Measurements from ENCODE around the gene TAMALIN.
A peak's percentile ranks its signal among the peaks of the same experiment; 100 is the strongest.

Gene TAMALIN

GRCh38 chr12:52032804-52033445 lies 26.2 kb downstream of the TAMALIN start:
- peak; percentile 93 for DNase-seq (ENCODE audit: extremely low spot score, insufficient read length, low read depth)
- peak; percentile 94 for FAIRE-seq

- FAIRE-seq (no peak), DNase-seq (ENCODE audit: extremely low spot score, insufficient read length, low read depth) (no peak)
These were observed 26.8 kb downstream of the TAMALIN start for GRCh38 chr12:52033446-52034140.

DNA sequence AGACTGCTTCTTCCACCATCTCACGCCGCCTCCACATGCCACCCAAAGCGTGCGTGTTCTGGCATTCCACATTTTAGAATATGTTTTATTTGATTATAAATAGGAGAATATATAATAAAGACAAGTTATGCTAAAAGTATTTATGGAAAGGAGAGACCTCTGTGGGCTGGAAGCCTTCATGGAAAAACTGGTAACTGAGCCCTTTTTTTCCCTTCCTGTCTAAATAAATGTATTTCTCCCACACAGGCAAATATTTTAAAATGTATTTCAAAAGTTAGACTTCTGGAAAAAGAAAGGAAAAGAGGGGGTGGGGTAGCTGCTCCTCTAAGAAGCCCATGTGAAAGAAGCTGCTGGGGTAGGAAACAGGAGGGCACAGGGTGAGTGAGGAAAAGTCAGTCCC lies 28.4 kb downstream of the TAMALIN start:
- FAIRE-seq (no peak), DNase-seq (ENCODE audit: extremely low spot score, insufficient read length, low read depth) (no peak)

DNA sequence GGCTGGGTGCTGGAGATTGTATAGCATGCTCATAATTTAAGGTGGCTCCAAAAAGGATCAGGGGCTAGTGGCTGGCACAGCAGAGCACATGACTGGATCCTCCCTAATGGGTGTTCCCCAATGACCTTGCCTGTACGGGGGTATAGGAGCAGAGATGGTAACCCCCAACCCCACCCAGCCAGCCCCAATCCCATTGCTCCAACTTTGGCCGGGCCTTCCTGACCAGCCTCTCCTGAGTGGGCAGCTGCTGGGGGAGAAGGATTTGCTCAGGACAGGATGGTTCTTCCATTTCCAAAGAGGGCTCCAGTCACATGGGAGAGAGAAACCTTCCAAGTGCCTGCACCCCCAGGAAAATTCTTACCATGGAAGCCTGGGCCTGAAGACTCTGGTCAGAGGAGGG lies 29.2 kb downstream of the TAMALIN start:
- no peak for DNase-seq (ENCODE audit: extremely low spot score, insufficient read length, low read depth)
- FAIRE-seq = no peak

DNA sequence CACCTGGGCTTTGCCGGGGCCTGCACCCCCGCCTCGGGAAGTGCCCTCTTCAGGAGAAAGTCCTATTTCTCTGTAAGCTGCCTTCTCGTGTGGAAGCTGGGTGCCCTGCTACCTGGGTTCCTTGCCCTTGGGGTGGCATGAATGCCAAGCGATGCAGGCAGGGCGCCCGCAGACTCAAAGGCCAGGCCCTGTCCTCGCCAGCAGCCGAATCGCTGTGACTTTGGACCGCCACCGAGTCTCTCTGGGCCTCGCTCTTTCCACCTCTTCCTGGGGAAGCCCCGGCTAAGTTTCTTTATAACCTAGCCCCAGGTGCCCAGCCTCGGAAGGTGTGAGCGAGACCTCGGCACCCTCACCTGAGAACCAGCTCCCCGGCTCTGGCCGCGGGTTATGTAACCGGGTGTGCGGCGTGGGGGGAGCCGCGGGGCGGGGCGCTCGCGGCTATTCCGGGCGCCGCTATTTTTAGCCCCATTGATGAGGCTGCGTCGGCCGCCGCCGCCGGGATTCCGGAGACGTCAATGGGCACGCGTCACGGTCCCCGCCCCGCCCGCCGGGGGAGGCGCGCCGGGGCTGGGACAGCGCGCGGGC lies 29.9 kb downstream of the TAMALIN start:
- DNase-seq (ENCODE audit: extremely low spot score, insufficient read length, low read depth) (peak; percentile 51), FAIRE-seq (peak; percentile 60)

DNA sequence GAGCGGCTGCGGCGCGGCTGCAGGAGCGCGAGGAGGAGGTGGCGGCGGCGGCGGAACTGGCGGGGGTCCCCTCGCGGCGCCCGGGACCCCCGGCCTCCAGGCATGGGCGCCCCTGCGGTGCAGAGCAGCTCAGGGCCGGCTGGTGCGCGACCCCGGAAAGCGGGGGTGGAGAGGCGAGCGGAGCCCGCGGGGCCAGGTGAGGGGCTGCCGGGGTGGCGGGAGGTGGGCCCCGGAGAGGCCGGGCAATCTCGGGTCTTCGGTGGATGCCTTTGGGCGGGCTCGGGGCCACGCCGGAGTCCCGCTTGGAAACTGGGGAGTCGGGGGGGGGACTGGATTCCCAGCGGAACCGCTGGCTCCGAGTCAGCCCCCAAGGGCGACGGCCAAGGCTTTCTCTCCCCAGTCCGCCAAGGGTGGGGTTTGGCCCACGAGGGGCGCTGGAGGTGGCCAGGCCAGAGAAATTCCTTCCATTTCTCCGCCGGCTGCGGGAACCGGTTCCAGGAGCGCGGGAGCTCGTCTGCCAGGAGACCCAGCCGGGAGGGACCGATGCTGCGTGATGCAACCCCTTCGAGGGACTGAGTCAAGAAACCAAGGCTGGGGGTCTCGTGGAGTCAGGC lies 30.6 kb downstream of the TAMALIN start:
- FAIRE-seq (no peak), DNase-seq (ENCODE audit: extremely low spot score, insufficient read length, low read depth) (no peak)

GRCh38 chr12:52038447-52038846 lies 31.7 kb downstream of the TAMALIN start:
- FAIRE-seq (no peak), DNase-seq (ENCODE audit: extremely low spot score, insufficient read length, low read depth) (no peak)

GRCh38 chr12:52041035-52041434 lies 34.3 kb downstream of the TAMALIN start:
- FAIRE-seq = no peak
- DNase-seq (ENCODE audit: extremely low spot score, insufficient read length, low read depth) = no peak

GRCh38 chr12:52041695-52042123 lies 35.0 kb downstream of the TAMALIN start:
- no peak for DNase-seq (ENCODE audit: extremely low spot score, insufficient read length, low read depth)
- FAIRE-seq = peak; percentile 62

DNA sequence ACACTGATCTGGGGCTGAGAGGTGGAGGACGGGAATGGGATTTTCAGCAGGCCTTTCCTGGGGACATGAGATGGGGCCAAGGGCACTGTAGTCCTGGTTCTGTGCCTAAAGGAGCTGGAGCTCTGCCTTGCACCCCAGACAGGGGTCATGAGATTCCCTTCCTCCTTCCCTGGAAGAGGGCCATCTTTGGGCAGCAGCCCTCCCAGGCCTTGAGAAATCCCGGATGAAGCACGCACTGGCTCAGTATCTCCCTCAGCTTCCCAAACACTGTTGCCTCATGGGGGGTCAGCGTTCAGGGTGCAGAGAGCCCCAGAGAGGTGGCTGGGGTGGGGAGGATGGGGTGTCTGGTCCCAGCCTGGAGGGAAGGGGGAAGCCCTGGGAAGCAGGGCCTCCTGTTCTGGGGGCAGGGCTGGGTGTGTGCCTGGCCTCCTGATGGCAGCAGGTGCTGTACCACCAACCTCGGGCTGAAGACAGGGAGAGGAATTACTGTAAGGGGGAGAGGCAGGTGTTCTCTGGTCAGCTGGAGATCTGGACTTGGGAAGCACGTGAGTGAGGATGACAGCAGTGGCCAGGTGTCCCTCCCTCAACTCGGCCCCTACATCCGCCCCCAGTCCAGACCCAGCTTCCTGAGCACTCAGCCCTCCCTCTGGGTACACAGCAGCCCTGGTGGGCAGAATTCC lies 36.1 kb downstream of the TAMALIN start:
- DNase-seq (ENCODE audit: extremely low spot score, insufficient read length, low read depth) = no peak
- no peak for FAIRE-seq

DNA sequence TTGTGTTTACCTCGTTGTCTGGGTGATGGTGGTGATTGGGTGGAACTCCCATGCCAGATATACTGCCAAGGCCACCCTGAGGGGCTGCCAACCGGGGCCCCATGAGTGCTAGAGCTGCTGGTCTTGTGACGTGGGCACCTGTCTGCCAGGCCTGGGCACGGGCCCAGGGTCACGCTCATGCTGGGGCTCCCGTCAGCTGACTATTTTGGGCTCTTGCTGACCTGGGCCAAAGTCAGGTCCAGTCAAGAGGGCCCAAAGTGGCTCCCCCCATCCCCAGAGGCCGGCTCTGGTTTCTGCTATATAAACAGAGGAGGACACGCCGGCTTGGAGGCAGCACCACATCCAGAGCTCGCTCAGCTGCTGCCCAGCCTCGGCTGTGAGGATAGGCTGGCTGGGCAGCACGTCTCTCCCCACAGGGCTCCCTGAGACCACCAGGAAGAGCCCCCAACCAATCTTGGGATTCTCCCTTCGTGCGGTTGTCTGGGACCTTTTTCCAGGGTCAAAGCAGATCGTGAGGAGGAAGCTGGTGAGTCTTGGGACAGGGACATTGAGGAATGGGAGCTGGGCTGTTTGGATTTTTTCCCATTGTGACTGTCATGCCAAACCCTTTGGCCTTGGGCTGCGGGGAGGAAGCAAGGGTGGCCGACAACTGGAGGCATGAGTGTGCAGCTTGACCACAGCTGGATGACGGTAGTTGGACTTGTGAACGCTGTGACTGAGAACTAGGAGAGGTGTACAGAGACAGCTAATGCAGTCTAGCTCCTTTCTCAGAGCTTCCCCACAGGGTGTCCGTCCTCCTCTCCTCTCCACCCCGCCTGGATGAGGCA lies 36.9 kb downstream of the TAMALIN start:
- FAIRE-seq (no peak), DNase-seq (ENCODE audit: extremely low spot score, insufficient read length, low read depth) (no peak)

DNA sequence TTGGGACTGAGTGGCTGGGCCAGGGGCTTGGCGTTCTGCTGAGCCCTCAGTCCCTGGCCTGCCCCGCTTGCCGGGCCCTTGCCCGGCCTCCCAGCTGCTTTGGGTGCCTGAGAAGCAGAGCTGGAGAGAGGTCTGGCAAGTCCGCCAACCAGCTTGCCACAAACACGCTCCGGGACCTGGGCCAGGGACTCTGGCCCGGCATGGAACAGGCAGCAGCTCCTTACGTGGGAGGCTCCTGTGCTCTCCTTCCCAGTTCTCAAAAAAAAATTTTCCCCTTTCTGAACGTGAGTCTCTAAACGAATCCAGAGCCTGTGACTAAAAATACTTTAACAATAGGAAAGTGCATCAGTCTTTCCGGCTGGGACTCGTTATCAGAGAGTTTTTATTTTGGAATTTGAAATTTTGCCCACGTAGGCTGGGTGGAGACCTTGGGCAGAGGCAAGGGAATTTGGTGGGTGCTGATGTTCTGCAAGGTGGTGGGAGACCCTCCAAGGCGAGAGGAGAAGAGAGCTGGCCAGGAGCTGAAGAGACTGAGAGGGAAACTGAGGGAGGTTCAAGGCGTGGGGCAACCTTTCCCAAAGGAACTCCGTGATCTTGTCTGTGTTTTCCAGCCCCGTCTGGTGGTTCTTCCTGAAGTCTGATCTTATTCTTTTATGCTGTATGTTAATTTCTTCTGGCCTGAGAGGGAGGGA lies 37.7 kb downstream of the TAMALIN start:
- no peak for DNase-seq (ENCODE audit: extremely low spot score, insufficient read length, low read depth)
- no peak for FAIRE-seq

DNA sequence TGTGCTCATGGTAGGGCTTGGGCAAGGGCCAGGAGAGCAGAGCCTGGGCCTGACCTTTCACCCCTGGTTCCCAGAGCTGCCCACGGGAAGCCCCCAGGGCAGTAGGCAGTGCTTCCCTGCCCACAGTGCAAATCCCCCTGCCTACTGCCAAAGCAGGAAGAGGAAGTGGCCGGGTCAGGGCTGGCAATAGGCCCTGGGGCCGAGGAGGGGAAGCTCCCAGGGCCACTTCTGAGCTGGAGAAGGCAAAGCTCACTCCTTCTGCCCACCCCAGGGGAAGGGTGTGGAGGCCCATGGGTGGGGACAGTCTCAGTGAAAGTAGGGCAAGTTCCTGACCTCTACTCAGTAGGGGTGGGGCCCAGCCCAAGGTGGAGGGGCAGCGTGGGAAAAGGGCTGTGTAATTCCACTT lies 39.1 kb downstream of the TAMALIN start:
- FAIRE-seq (no peak), DNase-seq (ENCODE audit: extremely low spot score, insufficient read length, low read depth) (no peak)

GRCh38 chr12:52046859-52047258 lies 40.1 kb downstream of the TAMALIN start:
- DNase-seq (ENCODE audit: extremely low spot score, insufficient read length, low read depth) (no peak), FAIRE-seq (no peak)

DNA sequence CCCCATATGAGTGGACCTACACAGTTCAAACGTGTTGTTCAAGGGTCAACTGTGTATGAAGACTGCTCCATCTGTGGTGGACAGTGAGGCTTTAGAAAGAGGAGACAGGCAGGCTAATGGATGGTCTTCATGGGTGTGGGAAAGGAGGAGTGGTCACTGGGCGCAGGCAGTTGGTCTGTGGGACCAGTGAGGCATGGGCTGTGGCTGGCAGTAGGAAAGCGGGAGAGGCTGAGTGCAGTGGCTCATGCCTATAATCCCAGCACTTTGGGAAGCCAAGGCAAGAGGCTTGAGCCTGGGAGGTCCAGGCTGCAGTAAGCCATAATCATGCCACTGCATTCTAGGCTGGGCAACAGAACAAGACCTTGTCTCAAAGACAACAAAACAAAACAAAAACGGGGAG lies 42.5 kb downstream of the TAMALIN start:
- DNase-seq (ENCODE audit: extremely low spot score, insufficient read length, low read depth) (no peak), FAIRE-seq (no peak)

DNA sequence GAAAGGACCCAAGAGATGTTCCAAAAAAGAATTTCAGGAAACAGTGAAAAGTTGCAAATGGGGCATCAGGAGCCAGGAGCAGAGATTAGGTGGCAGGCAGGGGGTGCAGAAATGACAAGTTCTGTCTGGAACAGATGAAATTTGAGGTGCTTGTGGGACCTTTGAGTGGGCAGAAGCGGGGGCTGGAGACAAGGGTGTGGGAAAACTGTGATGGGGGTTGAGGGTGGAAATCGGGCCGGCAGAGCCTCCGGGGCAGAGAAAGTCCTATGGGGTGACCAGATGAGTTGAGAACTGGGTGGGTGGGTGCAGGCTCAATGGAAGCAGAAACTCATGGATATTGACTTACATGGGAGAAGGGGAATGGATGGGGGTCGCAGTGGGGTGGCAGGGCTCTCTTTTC lies 42.9 kb downstream of the TAMALIN start:
- DNase-seq (ENCODE audit: extremely low spot score, insufficient read length, low read depth) (no peak), FAIRE-seq (no peak)

GRCh38 chr12:52050116-52050757 lies 43.5 kb downstream of the TAMALIN start:
- FAIRE-seq (no peak), DNase-seq (ENCODE audit: extremely low spot score, insufficient read length, low read depth) (no peak)

DNA sequence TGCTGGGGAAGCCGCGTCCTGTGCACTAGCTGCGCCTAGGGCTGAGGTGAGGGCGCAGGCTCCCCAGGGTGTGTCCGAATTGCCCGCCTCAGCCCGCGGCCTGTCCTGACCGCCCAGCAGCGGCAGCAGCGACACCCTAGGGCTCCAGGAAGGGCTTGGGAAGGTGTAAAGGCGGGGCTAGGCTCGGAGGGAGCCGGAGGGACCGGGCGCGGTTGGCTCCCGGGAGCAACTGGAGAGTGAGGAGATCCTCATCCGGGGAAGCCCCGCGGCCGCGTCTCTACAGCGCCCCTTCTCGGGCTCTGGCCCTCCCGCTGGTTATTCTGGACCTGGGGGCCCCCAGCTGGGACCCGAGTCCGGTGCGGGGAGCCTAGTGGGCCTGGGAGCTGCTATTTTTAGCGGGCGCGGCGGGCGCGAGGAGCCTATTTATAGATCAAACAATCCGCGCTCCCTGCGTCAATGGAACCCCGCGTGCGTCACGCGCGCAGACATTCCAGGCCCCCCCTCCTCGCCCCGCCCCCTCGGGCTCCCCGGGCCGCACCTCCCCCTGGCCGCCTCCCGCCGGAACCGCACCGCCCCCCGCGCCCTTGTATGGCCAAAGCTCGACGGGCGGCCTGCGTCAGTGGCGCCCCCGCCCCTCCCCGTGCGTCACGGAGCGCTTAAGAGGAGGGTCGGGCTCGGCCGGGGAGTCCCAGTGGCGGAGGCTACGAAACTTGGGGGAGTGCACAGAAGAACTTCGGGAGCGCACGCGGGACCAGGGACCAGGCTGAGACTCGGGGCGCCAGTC lies 44.2 kb downstream of the TAMALIN start, which contains the start of gene NR4A1:
NR4A1 (plus strand) TSS at position 685 of the 784 bp plus-strand sequence. CDS start 2,887 bp downstream, outside the sequence.
- DNase-seq (ENCODE audit: extremely low spot score, insufficient read length, low read depth) = peak; percentile 93
- FAIRE-seq = peak; percentile 73

All from GM18507 (cell line).